Keratinocyte (primary cell): ENCODE results near the gene SCAF4.

ENCODE experiments used
- CTCF ChIP-seq, 3 experiments: IDR thresholded peaks in 1 of 3; conservative IDR thresholded peaks in 1 of 3; optimal IDR thresholded peaks in 1 of 3; 2 replicates in 2 of 3; 3 replicates in 1 of 3; pipeline versions ENCODE3 to v1.5.1; 2011; ENCODE audit warnings: low read length in 3 of 3, mild to moderate bottlenecking in 3 of 3, moderate library complexity in 2 of 3, control low read depth in 1 of 3, inconsistent platforms in 1 of 3; ENCODE audit not compliant: insufficient read depth in 2 of 3; ENCODE audit errors: extremely low read depth in 1 of 3
- EZH2 ChIP-seq: IDR thresholded peaks from one replicate; pipeline ENCODE4 v1.6.1; 2012; ENCODE audit warnings: inconsistent platforms, mild to moderate bottlenecking, low read length, moderate library complexity

GRCh38 chr21:31675318-31675717 is 56.6 kb downstream of the SCAF4 start:
- TF ChIP-seq CTCF (optimal IDR thresholded peaks at IDR 0.05 in 1 of 3, IDR thresholded peaks at IDR 0.05 in 1 of 3, conservative IDR thresholded peaks at IDR 0.05 in 1 of 3; ENCODE audit: extremely low read depth in 1 of 3, insufficient read depth in 2 of 3, low read length in 3 of 3) (no peak), EZH2 (no peak)
